GM21529 (cell line): ENCODE data around the gene RENBP.
A peak's percentile ranks its signal among the peaks of the same experiment; 100 is the strongest.

Source experiments
- ATAC-seq: cut with Tn5 transposase; IDR thresholded peaks from one replicate; pipeline ENCODE4 v1.9.1; 2021; ENCODE audit not compliant: unreplicated experiment

The RENBP gene

DNA sequence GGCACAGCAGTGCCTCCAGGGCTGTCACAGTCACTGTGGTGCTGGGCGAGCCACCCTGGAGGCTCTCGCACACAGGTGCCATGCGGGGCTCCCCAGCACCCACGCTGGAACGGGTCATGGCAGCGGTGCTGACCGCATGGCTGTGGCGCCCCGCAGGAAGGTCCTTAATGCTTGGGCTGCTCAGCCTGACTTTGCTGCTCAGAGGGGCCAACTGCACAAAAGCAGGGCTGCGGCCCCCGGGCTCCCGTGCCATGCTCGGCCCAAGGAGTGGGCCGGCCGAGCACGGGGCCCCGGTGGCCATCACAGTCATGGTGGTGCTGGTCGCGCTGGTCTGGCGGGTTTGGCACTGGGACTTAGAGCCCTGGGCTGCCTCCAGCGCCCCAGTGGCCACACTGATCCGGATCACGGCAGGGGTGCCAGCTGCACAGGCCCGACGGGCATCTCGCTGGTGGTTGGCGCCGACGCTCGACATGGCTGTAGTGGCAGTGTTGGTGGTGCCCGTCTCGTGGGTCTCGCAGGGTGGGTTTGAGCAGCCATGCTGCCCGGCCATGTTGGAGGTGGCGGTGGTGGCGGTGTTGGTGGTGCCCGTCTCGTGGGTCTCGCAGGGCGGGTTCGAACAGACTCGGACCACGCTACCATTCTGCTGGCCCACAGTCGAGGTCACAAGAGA is 10.2 kb upstream of the RENBP start:
- ATAC-seq, result no peak

DNA sequence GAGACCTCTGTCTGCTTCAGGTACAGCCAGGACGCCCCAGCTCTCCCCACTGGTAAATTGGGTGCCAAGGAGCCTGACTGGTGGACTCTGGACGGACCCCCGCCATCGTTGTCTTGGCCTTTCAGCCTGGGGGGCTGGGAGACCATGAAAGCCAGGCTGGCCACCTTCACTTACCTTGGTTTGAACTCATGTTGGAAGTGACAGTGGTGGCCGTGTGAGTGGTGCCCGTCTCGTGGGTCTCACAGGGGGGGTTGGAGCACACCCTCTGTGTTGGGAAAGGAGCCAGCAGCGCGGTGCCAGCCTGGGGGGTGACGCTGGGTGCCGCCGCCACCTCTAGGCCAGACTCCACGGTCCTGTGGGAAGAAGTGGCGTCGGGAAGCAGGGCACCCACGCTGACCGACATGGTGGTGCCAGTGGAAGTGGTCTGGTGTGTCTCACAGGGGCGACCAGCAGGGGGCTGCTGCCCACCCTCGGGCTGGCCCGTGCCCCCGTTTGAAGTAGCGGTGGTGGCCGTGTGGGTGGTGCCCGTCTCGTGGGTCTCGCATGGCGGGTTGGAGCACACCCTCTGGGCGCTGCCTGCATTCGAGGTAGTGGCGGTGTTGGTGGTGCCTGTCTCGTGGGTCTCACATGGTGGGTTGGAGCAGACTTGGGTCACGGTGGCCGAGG is 9.6 kb upstream of the RENBP start:
- ATAC-seq, result no peak

DNA sequence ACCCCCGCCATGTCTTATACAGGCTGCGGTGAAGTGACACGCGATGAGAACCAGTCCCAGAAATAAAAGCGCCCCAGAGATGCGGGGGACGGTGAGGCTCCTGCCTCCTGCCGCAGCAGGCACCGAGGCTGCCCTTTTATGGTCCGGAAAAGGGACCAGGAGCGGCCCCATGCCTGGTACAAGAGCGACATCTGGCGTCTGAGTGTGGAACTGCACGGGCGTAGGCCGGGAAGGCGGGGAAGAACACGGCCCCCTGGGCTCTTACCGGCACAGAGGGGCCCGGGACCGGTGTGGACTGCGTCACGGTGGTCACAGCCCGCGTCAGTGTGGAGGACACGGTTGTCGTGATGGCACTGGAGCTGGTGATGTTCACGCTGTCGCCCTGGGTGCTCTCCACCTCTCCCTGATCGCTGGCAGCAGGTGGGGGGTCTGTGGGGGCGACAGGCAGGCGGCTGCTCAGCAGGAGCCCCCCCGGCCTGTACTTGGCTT is 8.9 kb upstream of the RENBP start:
- ATAC-seq, result peak; percentile 59

DNA sequence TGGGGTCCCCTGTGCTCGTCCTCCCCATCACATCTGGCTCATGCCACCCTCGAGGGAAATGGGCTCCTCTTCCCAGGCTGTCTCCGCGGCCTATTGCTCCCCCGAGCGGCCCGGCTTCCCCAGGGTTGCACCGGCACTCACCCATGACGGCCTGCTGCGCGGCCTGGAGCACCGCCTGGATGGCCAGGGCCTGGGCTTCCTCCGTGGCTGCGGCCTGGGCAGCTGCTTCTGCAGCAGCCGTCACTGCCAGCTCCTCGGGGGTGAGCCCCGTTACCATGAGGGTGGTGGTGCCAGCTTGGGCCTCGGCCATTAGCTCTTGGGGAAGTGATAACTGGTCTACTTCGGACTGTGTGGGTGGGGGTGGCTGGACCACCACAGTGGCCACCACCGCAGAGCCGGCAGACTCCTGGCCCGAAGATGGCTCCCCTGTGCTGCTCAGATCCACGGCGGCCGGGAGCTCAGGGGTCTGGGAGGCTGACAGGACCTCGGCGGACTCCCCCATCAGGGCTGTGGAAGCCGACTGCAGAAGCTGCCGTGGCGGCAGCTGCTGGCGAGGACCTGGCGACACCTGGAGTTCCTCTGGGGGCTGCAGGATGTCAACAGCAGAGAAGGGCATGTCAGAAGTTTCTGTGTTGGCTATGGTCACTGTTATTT is 8.1 kb upstream of the RENBP start:
- ATAC-seq, result no peak

DNA sequence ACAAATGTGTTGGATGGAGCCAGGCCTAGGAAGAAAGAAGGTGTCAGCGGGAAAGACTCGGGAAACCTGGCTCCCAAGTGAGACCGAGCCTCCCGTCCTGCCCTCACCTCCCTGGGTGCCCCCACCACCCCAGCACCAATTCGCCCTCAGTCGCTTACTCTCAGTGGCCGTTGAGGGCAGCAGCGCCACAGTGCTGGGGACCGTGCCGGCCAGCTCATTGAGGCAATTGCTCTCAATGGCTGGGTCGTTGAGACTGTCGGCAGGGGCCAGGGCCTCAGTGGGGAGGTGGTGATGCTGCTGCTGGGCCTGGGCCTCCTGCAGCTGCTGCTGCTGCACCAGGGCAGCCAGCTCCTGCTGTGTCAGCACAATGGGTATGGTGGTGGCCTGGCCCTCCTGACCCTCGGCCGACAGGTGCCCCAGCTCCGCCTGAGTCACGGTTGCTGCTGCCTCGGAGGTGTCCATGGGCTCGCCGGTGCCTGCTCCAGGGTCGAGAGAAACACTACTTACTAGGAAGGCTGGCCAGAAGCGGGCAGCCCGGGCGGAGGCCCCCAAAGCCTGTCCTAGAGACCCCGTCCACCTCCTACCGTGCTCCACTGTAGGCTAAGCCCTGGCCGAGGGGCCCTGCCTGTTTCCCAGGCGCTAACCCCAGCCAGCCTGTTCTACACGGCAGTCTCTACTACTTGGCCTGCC is 7.4 kb upstream of the RENBP start:
- no peak for ATAC-seq

DNA sequence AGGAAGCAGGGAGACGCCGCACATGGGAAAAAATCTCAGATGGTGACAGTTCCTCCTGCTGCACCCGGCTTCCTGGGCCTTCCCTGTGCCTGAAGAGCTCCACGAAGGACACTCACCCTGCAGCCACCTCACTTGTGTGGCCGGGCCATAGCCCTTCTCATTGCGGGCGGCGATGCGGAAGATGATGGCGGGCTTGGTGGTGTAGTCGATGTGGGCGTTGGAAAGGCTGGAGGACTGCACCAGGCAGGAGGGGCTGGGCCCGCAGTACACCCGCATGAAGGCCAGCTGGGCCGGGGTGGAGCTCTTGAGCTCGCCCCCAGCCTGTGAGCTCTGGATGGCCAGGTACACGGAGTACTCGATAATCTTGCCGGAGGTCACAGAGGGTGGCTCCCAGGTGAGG is 5.7 kb upstream of the RENBP start:
- no peak for ATAC-seq

DNA sequence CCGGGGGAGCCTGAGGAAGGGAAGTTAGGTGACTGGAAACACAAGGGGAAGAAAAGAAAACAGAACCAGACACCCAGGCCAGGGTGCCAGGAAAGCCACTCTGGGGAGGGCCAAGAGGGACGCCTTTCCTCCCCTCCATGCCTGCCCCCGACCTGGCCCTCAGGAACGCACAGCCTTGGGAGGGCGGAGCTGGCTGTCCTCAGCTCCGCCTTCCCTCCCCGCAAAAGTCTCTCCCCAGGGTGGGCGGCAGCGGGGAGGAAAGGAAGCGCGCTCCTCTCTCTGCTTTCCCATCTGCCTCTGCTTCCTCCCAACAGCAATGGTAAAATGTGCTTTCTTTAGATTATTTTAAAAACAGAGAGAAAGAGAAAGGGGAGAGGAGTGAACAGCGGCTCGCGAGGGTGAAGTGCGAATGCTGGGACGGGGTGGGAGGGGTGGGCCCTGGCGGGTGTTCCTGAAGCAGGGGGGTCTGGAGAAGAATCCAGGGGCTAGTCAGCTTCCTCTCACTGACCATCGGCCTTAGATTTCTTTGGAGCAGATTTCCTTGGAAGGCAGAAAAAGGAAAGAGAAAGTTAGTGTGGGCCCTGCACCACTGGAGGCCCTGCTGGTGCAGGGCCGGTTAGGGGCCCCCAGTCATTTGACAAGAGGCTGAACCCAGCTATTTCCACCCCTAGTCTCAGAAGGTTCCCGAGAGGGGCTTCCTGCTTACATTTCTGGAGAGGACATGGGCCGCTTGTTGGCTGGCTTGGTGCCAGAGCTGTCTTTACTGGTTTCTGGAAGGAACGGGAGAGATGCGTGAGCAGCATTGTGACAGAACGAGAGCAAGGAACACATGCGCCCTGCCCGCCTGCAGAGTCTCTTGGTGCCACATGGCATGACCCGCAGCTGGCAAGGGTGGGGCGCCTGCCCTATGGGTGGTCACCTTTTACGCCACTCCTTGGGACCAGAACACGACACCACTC is 4.7 kb upstream of the RENBP start:
- no peak for ATAC-seq

DNA sequence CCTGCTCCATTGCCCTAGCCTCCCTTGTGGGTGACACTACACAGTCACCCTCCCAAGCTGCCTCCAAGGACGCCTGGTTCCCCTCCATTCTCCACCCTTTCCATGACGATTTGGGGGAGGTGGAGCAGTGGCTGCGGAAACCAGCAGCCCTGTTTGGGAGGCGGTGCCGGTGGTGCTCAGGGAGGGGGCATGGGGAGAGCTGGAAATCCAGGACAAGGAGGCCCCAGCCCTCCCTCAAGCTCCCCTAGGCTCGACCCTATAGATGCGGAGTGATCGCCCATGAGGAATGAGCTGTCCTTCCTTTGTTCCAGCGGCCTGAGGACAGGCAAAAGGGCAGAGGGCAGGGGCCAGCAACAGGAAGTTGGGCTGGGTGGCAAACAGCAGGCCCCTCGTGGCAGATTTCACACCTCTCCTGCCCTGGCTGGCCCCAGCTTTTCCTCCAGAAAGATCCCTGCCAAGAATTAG is 3.6 kb upstream of the RENBP start:
- no peak for ATAC-seq

DNA sequence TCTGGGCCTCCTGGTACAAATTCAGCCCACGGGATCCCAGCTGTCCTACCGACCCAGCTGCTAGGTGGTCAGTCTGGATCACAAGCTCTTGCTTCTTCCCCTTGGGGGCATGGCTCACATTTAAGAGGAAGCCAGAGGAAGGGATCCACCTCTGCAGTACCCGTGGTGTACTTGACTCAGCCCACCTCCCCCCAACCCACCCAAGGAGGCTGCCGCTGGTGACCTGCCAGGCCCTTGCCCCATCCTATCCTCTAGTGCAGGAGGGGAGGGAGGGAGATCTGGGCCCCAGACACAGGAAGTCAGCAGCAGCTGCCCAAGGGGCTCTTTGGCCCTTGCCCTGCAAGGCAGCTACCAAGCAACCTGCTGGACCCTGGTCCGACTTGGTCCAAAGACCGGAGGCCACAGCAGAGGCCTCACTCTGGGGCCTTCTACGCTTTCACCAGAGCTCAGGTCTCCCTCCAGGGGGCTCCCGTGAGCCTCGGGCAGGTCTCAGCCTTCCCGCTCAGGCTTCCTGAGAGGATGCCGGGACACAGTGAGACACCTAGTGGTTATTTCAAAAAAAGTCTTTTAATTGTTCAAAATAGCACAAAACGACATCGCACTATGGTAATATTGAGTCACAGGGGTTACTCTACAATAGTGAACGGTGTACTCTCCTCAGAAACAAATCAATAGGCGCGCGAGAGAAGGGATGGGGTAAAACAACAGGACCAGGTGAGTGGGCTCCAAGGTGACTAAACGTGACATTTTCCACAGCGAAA is 2.7 kb upstream of the RENBP start:
- ATAC-seq, result peak; percentile 84

DNA sequence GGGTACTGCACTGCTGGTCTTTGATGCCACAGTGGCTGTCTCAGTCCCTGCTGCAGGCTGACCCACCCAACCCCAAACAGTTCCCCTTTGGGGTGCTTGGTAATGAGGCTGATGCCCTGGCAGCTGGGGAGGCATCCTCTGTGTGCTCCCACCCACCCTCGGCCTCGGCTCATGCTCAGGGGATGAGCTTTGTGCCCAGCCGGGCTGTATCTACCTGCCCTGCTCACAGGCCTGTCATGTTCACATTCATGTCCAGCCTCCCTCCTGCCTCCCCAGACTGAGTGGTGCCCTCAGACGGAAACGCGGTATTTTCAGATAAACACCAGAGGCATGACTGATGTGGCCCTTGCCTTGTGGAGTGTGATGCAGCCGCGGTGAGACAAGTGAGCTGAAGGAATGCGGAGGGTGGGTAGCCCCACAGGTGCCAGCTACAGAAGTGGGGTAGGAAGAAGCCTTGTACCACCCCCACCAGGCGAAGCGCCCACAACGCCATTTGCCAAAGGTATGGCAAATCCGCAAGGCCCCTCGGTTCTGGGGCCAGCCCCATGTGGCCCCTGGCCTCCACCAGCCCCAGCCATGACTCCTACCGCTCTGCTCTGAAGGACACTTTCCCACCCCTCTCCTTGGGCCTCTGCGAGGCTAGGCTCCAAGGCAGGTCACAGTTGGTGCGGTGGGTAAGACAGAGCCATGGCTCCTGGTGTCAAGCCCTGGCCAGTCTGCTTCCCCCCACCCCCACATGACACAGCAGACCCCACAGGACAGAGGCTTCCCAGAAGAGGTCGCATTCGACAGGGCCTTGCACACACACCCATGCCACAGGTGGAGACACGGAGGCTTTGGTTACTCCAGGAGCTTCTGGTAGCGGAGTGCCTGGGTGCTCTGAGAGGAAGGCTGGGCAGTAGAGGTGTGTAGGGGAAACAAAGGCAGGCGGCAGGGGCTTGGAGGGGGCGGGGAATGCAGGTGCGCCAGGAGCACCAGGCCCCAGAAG is 1.8 kb upstream of the RENBP start:
- no peak for ATAC-seq

DNA sequence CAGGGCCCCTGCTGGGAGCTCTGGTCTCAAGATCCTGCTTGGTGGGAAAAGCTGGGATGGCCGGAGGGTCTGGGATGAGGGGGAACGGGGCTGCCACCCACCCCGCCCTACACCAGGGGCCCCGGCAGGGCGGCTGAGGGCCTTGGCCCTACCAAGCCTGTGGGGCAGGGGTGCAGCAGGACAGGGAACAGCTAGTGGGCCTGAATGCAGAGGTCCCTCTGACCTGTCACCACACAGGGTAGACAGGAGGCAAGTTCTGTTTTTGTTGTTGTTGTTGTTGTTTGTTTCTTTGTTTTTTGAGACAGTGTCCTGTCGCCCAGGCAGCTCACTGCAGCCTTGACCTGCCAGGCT is 332 bp upstream of the RENBP start:
- no peak for ATAC-seq

DNA sequence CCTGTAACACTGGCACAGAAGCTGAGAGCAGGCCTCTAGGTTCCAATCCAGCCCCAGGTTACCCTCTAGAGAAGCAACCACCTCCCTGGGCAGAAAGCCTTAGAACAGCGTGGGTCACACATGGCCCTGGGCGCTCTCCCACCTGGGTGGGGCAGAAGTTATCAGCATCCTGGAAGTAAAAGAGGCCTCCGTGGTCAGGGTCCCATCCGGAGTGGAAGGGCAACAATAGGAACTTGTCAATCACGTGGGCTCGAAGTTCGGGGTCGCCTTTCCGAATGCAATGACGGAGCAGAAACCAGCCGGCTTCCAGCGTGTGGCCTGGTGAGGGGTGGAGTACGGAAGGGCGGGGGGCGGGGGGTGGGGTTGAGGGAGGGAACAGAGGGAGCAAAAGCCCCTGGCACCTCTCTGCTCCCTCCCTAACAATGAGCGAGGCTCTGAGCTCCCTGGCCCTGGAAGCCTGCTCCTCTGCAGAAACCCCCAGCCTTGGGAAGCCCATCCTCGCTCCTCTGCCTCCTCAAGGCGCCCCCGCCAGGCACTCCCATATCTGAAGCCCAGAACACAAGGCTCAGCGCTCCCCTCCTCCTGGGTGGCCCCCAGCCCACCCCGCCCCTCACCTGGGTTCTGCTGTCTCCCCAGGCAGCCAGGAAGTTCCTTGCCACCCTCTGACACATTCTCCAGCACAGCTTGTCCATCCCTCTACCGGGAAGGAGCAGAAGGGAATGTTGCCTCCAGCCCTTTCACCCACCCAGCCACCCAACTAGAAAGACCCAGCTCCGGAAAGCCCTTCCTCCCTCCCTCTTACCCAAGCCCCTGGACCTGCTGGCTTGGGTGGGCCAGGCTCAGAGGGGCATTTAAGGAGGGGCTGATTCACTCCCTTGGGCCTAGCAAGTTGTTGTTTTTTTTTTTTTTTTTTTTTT is 2.8 kb downstream of the RENBP start:
- no peak for ATAC-seq

DNA sequence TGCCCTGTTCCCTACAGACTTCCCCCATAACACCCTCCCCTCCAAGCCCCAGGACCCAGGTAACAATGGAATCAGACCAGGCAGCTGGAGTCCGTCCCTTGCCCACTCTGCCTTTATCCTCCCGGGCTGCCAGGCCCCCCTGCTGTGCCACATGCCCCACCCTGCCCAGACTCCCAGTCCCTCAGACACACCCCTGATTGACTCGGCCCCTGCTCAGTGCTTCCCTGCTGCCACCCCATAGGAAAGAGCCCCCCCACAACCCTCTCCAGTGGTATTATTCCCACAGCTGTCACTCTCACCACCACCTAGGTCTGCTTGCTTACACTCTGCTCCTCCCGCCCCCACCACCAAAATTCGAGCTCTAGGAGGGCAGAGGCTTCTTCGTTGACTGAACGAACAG is 4.9 kb downstream of the RENBP start:
- no peak for ATAC-seq

DNA sequence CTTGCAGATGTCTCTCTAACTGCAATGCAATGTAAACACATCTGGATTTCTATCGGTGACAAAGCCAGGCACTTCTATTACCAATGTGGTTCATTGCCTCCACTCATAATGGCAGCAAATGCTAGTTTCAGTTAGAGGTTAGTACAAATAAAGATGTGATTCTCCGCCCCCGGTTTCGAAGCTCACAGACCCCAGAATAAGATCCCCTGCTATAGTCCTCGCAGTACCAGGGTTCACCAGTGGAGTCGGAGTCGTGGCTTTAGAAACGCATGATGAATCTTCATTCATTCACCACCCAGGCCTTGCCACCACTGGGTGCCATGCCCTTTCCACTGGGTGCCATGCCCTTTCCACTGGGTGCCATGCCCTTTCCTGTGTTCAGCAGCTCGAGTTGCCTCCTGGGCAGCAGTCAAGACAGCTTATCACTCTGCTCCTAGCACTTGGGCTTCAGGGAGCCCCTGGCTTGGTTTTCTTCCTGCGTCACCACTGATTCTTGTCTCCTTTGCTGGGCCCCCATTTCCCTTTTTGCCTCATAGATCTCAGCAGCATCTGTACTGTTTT is 6.1 kb downstream of the RENBP start:
- no peak for ATAC-seq

DNA sequence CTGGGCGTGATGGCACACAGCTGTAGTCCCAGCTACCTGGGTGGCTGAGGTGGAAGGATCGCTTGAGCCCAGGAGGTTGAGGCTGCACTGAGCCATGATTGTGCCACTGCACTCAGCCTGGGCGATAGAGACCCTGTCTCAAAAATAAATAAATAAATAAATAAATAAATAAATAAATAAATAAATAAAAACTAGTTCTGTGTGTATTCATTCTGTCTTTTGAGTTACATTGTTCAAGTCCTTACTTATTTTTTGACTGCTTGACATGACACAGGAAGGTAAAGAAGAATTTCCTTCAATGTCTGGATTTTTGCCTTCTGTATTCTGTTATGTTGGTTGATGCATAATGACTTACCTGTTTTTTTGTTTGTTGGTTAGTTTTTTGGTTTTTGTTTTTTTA is 7.4 kb downstream of the RENBP start:
- no peak for ATAC-seq

DNA sequence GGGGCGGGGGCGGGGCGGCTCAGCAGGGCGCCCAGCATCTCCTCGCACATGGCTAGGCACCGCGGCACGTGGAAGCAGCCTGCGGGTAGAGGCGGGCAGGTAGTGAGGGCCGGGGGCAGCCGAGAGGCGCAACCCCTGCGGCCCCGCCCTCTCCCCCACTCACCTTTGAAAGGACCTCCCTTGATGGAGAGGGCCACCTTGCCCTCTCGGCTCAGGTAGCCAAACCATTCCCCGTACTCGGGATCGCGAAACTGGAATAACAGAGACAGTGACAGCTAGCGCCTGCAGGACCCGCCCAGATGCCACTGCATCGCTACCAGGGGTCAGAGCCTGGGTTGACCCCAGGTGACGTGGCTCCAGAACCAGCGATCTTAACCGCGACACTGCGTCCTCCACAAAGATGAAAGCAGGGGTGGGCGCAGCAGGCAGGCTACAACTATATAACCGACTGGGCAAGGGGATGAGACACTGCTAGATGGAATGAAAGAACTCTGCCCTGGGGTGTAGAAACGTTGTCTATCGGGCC is 9.1 kb downstream of the RENBP start:
- peak; percentile 17 for ATAC-seq

DNA sequence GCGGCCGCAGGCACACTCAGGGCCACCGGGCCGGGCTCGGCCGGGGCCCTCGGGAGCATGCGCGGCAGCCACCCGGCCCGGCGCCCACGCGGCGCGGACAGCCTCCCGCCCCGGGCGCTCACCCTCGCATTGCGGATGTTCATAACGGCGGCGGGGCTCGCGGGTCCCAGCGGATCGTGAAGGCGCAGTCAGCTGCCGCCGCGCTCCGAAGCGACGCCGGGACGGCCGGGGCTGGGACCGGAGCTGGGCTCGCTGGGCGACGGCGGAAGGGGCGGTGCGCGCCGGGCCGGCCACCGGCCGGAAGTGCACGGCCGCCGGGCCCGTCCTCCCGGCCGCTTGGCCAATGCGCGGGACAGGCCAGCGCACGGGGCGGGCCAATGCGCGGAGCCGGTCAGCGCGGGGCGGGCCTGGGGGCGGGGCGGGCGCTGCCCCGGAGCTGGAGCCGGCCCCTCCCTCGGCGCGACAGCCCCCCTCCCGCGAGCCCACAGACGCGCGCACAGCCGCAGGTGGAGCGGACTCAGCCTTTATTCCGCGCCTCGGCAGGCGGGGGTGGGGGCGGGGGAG is 9.6 kb downstream of the RENBP start, which contains the start of gene NAA10:
TSS of gene NAA10 (minus strand) at position 276 of the 564 bp plus-strand sequence. CDS start at position 143, 133 bp downstream.
- ATAC-seq, result peak; percentile 92
